Smooth muscle cell (in vitro differentiated cells): ENCODE data around the gene WHRN. TPM values are rescaled to one million over a fixed set of nuclear protein-coding genes. Genes with fewer than 3 reads are reported as not detected.

ENCODE experiments used
- DNase-seq: peaks from one replicate; lab custom pipeline; 2025; ENCODE audit not compliant: unreplicated experiment; lab: John Stamatoyannopoulos, UW
- H2AFZ ChIP-seq: fragments of 200-600 bp; sonication (generic); 2 replicates; pipeline ENCODE4 v1.6.0; 2016; ENCODE audit warnings: antibody characterized with exemption, low read depth, mild to moderate bottlenecking
- H3F3A ChIP-seq: fragments of 200-600 bp; sonication (generic); 2 replicates; pipeline ENCODE4 v1.6.0; 2017; ENCODE audit warnings: antibody characterized with exemption, low read depth
- H3K27ac ChIP-seq: fragments of 200-600 bp; sonication (generic); 2 replicates; pipeline ENCODE4 v1.5.1; 2016; ENCODE audit warnings: low read depth, mild to moderate bottlenecking
- H3K27me3 ChIP-seq: fragments of 200-600 bp; sonication (generic); 2 replicates; pipeline ENCODE4 v1.6.1; 2016; ENCODE audit warnings: low read depth, mild to moderate bottlenecking
- H3K36me3 ChIP-seq: fragments of 200-600 bp; sonication (generic); 2 replicates; pipeline ENCODE4 v1.5.1; 2016; ENCODE audit warnings: low read depth
- H3K4me1 ChIP-seq: fragments of 200-600 bp; sonication (generic); 2 replicates; pipeline ENCODE4 v1.5.1; 2016; ENCODE audit warnings: low read depth
- H3K4me2 ChIP-seq: fragments of 200-600 bp; sonication (generic); 2 replicates; pipeline ENCODE4 v1.6.0; 2016; ENCODE audit warnings: mild to moderate bottlenecking
- H3K4me3 ChIP-seq: fragments of 200-600 bp; sonication (generic); 2 replicates; pipeline ENCODE4 v1.5.1; 2016; ENCODE audit warnings: mild to moderate bottlenecking
- H3K79me2 ChIP-seq: fragments of 200-600 bp; sonication (generic); 2 replicates; pipeline ENCODE4 v1.6.0; 2016; ENCODE audit warnings: low read depth, mild to moderate bottlenecking
- H3K9ac ChIP-seq: fragments of 200-600 bp; sonication (generic); 2 replicates; pipeline ENCODE4 v1.6.0; 2016; ENCODE audit warnings: low read depth
- H3K9me3 ChIP-seq: fragments of 200-600 bp; sonication (generic); replicated peaks from 2 replicates; pipeline ENCODE4 v1.5.1; 2016; ENCODE audit warnings: low read depth
- H4K20me1 ChIP-seq: fragments of 200-600 bp; sonication (generic); 2 replicates; pipeline ENCODE4 v1.6.0; 2016; ENCODE audit warnings: low read depth
- WGBS: methylation state at CpG from one replicate; pipeline ENCODE4 v1.1.7; 2016; ENCODE audit warnings: low lambda C conversion rate; 5-methylcytosine and 5-hydroxymethylcytosine counted together
- polyA plus RNA-seq: library from polyadenylated mRNA; unstranded; fragments of >200 nt; fragmentation: Nextera tagmentation; extraction: Ambion mirVana; gene quantifications from 2 replicates; pipeline ENCODE4 v1.2.1, GENCODE V29; 2016
- total RNA-seq: library from RNA; depleted of rRNA; stranded (reverse); fragments of >200 nt; gene quantifications from 2 replicates; pipeline ENCODE4 v1.2.3, GENCODE V29; 2014
- TF ChIP-seq, protein P1 (sequence below): fragments of 200-600 bp; sonication (generic); IDR thresholded peaks from 2 replicates; pipeline ENCODE4 v1.5.1; 2017; ENCODE audit warnings: borderline replicate concordance, mild to moderate bottlenecking, antibody characterized with exemption; ENCODE audit not compliant: insufficient read depth, poor library complexity, severe bottlenecking

The WHRN gene
- total and polyA plus RNA-seq, 2 experiments from 2014 or later, result 3.6 to 12.9 TPM

DNA sequence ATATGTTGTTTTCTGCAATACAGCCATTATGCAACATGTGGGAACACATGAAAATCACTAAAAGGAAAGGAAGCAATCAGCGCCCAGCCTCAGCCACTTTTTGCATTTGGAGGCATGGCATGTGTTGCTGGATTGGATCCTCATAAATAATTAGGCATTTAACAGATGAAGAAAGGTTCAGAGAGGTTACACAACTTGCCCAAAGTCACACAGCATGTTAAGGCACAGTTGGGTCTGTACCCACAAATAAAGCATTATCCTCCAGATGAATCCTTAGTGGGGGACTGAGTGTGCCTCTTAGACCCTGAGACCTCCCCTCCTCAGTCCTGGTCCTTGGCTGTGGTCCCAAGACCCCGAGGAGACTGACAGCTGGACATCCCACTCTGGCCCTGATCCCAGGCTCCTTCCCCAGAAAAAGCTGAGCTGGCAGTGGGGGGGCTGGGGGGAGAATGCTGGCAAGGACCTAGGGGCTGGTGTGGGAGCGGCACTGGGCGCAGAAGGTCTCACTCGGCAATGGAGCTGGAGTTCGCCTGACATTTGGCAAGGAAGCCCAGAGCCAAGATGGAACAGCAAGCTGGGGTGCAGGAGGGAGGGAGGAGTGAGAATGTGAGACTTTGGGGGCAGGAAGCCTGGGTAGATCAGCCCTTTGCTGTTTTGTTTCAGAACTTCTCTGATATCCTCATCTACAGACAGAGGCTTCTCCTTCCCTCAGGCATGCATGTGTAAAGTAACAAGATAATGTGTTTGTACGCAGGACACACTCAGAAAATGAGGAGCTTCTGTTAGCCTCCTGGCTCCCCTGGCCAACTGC, 110.5 kb downstream of the WHRN start:
- Histone ChIP-seq H3K4me1 (peaks cover 8% of the 10 kb centered on the region), H3F3A (peaks cover 14% of the 10 kb centered on the region), H3K79me2 (peaks cover 42% of the 10 kb centered on the region), H3K9me3 (no peaks in the 10 kb centered on the region), H3K9ac (no peak overlapping the region), H3K27ac (no peak overlapping the region), H2AFZ (no peak overlapping the region), H4K20me1 (no peaks in the 10 kb centered on the region), H3K4me3 (no peak overlapping the region), H3K27me3 (no peaks in the 10 kb centered on the region), H3K4me2 (no peak overlapping the region), H3K36me3 (no peaks in the 10 kb centered on the region)
- no peak for DNase-seq
- 81% methylated on average over 7 of the region's 7 CpGs for WGBS
- TF ChIP-seq, protein P1, sequence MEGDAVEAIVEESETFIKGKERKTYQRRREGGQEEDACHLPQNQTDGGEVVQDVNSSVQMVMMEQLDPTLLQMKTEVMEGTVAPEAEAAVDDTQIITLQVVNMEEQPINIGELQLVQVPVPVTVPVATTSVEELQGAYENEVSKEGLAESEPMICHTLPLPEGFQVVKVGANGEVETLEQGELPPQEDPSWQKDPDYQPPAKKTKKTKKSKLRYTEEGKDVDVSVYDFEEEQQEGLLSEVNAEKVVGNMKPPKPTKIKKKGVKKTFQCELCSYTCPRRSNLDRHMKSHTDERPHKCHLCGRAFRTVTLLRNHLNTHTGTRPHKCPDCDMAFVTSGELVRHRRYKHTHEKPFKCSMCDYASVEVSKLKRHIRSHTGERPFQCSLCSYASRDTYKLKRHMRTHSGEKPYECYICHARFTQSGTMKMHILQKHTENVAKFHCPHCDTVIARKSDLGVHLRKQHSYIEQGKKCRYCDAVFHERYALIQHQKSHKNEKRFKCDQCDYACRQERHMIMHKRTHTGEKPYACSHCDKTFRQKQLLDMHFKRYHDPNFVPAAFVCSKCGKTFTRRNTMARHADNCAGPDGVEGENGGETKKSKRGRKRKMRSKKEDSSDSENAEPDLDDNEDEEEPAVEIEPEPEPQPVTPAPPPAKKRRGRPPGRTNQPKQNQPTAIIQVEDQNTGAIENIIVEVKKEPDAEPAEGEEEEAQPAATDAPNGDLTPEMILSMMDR, result no peak

DNA sequence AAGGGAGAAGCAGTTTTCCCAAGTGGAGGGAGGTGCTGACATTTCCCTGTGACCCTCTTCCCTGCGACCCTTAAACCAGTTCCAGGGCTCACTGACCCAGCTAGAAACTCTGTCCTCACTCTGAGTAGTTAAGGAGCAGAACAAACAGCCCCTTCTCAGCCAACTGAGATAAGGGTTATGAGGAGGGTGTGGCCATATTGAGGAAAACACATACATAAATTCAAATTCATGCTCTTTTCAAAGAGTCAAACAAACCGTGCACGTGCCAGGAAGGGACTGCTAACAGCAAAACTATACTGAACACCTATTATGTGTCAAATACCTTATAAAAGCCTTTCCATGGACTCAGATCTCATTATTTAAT, 112.5 kb downstream of the WHRN start:
- no peak overlapping the region for H3K27ac ChIP-seq
- no peak for DNase-seq
- peaks cover 11% of the 10 kb centered on the region for H3K4me1 ChIP-seq
- no peaks in the 10 kb centered on the region for H3K36me3 ChIP-seq
- WGBS, result 79% methylated on average over 3 of the region's 3 CpGs
- H4K20me1 ChIP-seq, result no peaks in the 10 kb centered on the region
- H3K27me3 ChIP-seq, result no peaks in the 10 kb centered on the region
- H3F3A ChIP-seq, result peaks cover 20% of the 10 kb centered on the region
- TF ChIP-seq, protein P1, result no peak
- no peak overlapping the region for H3K4me2 ChIP-seq
- peaks cover 42% of the 10 kb centered on the region for H3K79me2 ChIP-seq
- H3K9ac ChIP-seq, result no peak overlapping the region
- no peaks in the 10 kb centered on the region for H3K9me3 ChIP-seq
- H2AFZ ChIP-seq, result no peak overlapping the region
- no peak overlapping the region for H3K4me3 ChIP-seq

DNA sequence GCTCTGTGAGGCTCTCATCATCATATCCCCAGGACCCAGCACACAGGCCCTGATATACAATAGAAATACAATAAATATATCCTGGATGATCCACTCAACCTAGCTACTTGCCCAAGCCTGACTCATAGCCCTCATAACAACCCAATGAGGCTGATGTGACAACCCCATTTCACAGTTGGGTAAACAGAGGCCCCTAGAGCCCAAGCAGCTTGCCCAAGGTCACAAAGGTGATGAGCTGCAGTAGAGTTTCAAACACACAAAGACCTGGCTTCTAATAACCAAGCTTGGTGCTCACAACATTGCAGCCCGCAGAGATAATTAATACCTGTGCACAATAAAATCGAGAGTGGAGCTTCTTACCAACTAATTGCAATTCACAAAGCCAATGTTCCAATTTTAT, 114.3 kb downstream of the WHRN start:
- Histone ChIP-seq H3K4me2 (no peak overlapping the region), H3K36me3 (no peaks in the 10 kb centered on the region), H3K79me2 (peaks cover 40% of the 10 kb centered on the region), H3K27me3 (no peaks in the 10 kb centered on the region), H3K27ac (no peak overlapping the region), H2AFZ (no peak overlapping the region), H3K4me1 (peaks cover 21% of the 10 kb centered on the region), H4K20me1 (no peaks in the 10 kb centered on the region), H3K4me3 (no peak overlapping the region), H3K9me3 (no peaks in the 10 kb centered on the region), H3K9ac (no peak overlapping the region), H3F3A (peaks cover 9% of the 10 kb centered on the region)
- 89% methylated on average over 2 of the region's 2 CpGs for WGBS
- no peak for DNase-seq
- TF ChIP-seq, protein P1, result no peak
